Measurements from ENCODE around the gene ELMOD1.

ELMOD1 gene

GRCh38 chr11:107651672-107652071 is 60.7 kb downstream of the ELMOD1 start:
- DNase-seq = no peak

- no peak for DNase-seq
Observed at GRCh38 chr11:107653076-107653475, 62.1 kb downstream of the ELMOD1 start.

DNA sequence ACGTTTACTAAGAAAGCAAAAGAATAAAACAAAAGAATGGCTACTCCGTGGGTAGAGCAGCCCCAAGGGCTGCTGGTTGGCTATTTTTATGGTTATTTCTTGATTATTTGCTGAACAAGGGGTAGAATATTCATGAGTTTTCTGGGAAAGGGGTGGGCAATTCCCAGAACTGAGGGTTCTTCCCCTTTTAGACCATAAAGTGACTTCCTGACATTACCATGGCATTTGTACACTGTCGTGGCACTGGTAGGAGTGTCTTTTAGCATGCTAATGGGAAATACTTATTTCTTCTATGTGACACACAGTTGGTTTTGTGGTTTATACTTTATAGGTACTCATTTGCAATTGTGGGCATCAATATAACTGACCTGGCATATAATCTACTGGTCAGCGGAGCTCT is 64.7 kb downstream of the ELMOD1 start:
- no peak for DNase-seq

DNA sequence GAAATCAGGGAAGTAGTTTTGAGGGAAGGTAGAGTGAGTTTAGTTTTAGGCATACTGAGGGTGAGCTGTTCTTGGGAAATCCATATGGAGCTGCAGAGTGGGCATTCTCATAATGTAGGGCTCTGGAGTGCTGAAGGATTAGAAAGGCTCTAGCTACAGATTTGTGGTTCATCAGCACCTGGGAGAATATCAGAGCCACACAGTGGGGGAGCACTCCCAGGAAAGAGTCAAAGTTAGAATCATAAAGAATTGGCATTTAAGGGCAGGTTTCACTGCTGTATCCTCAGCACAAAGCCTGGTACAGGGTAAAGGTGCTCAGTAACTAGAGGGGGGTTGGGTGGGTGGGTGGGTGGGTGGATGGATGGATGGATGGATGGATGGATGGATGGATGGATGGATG is 68.4 kb downstream of the ELMOD1 start:
- no peak for DNase-seq

- no peak for DNase-seq
Observed at GRCh38 chr11:107660066-107660465, 69.1 kb downstream of the ELMOD1 start.

DNA sequence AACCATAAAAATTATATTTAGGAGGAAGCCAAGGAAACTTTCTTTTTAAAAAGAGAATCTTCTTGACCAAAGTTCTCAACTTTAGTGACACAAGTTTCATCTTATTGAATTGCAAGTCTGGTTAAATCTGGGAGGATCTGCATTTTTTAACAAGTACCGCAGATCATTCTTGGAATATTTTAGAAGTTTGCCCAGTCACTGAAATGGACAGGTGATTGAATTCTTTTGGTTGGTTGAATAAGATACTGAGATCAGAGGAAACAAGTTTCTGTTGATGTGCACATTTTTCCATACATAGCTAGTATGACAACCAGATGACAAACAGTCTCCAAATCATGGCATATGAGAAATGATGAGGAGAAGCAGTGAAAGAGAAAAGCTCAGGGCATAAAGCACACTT is 70.7 kb downstream of the ELMOD1 start:
- DNase-seq = no peak

- DNase-seq = no peak
Observed at GRCh38 chr11:107665018-107665417, 74.1 kb downstream of the ELMOD1 start.

- DNase-seq = no peak
Observed at GRCh38 chr11:107666911-107667613, 76.1 kb downstream of the ELMOD1 start.

- DNase-seq = no peak
Observed at GRCh38 chr11:107669191-107669740, 78.3 kb downstream of the ELMOD1 start.

GRCh38 chr11:107669893-107670601 is 79.1 kb downstream of the ELMOD1 start:
- DNase-seq = no peak

- DNase-seq = no peak
Observed at GRCh38 chr11:107675902-107676301, 85.0 kb downstream of the ELMOD1 start.

GRCh38 chr11:107676336-107677057 is 85.5 kb downstream of the ELMOD1 start:
- DNase-seq = no peak

GRCh38 chr11:107677924-107678631 is 87.1 kb downstream of the ELMOD1 start:
- no peak for DNase-seq

GRCh38 chr11:107678632-107678971 is 87.7 kb downstream of the ELMOD1 start:
- no peak for DNase-seq

DNA sequence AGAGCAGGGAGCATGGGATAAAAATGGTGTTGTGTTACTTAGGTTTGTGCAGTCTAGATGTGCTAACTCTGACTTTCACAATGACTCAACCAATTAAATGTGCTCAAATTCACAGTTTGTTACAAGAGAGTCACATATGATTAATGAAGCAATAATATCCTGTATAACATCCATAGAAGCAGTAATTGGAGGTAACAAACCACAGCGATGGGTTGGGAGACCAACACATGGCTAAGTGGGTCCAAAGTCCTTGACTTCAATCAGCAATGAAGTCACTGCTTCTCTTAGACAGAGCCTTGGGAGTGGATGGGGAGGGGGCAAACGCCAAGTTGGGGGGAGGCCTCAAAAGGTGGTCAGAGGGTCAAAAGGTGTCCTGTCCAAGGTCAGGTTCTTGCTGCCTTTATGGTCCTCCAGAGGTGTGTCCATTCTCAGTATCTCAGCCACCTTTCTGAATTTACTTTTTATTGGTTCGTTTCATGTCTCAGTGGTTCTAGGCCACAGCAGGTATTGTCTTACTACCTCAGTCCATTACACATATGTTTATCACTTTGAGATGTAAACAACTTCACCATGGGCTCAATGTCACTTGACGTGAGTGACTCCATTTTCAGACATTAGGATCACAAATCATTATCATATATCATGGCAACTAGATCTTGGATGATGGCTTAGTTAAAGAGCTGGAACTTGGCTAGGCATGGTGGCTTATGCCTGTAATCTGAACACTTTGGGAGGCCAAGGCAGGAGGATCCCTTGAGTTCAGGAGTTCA is 88.5 kb downstream of the ELMOD1 start:
- no peak for DNase-seq

DNA sequence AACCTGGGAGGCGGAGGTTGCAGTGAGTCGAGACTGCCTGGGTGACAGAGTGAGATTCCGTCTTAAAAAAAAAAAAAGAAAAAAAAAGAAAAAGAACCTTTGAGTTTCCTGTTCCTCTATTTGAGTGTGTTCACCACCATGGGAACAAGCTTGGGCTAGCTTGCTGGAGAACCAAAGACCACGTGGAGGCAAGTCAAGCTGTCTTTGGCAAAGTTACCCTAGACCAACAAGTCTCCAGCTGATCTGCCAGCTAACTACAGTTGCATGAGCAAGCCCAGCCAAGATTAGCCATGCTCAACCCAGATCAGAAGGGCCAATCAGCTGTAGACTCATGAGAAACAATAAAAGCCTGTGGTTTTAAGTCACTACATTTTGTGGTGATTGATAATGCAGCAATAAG is 91.2 kb downstream of the ELMOD1 start:
- DNase-seq = no peak

GRCh38 chr11:107682572-107682971 is 91.6 kb downstream of the ELMOD1 start:
- DNase-seq = no peak

- no peak for DNase-seq
Observed at GRCh38 chr11:107683061-107683460, 92.1 kb downstream of the ELMOD1 start.

GRCh38 chr11:107683807-107684206 is 92.9 kb downstream of the ELMOD1 start:
- no peak for DNase-seq

DNA sequence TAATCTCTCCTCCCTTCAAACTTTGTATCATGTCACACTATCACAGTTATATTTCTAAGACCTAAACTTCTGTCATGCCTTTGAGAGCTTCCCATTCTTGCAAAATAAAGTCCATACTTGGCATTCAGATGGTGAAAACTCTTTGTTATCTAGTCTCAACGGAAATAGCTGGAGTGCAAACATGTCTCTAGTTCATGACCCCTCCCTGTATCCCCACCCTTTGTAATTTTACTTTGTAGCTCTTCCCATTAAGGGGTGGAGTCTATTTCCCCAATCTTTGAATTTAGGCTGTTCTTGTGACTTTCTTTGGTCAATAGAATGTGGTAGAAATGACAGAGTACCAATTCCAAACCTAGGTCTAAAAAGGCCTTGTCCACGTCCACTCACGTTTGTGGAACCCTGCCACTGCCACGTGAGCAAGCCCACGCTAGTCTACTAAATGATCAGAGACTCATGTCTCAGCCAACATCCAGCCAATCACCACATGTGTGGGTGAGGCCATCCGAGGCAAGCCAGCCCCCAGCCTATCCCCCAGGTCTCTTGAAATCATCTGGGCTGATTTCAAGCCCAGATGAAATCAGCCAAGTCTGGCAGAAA is 97.5 kb downstream of the ELMOD1 start:
- DNase-seq = no peak

- peak; percentile 51 for DNase-seq
Observed at GRCh38 chr11:107689317-107690202, 98.6 kb downstream of the ELMOD1 start.

All from KG1 (cell line).